Measurements from ENCODE around the gene RHOT2. TPM values are rescaled to one million over a fixed set of nuclear protein-coding genes. Genes with fewer than 3 reads are reported as not detected.

The RHOT2 gene
- 47.8 and 49.3 TPM in 2 replicates for total RNA-seq

DNA sequence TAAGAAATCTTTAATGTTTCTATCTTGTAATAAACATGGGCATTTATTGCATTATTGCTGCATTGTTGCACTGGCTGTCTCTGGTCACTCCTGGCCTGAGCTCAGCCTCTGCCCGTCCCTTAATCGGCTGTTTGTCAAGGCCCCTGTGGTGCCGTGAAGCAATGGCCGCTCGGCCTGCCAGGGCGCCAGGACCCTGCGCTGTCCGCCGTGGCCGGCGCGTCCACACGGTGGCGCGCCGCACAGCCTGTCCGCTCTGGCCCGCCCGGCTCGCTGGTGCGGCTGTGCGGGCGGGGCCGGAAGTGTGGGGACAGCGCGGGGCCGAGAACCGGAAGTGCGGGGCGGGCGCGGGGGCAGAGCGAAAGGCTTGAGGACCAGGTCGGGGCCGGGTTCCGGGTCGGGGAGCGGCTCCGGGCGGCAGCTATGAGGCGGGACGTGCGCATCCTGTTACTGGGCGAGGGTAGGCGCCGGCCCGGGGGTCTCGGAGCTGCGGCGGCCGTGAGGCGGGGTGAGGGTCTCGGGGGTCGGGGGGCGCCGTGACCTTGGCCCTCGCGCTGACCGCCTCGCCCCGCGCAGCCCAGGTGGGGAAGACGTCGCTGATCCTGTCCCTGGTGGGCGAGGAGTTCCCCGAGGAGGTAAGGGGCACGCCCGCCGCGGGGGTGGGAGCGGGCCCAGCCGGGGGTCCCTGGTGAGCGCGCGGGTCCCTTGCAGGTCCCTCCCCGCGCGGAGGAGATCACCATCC is at the start of gene RHOT2:
RHOT2 (plus strand) TSS at position 353 of the 739 bp plus-strand sequence; CDS start at position 421, 68 bp downstream.

DNA sequence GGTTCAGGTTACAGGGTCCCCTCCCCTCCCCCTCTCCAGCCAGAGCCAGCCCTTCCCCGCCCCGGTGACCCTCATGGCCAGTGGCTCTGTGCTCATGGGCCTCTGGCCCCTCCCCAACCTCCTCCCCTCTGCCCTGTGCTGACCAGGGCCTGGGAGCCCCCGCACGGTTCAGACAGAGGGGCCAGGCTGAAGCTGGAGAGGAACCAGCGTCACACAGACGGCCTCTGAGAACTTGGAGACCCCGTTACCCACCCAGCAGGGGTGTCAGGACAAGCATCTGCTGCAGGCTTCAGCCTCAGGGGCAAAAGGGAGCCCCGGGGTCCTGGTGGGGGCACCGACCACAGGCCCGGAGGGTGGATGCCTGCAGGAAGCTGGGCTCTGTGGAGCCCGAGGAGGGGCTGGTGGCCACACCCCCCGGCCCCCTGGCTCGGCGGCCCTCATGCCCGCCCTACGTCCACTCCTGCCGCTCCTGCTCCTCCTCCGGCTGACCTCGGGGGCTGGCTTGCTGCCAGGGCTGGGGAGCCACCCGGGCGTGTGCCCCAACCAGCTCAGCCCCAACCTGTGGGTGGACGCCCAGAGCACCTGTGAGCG is 37.0 kb upstream of the RHOT2 start, which contains the start of gene WFIKKN1:
WFIKKN1 (plus strand) TSS at position 171 of the 591 bp plus-strand sequence; CDS start at position 440, 269 bp downstream.

GRCh38 chr16:636206-637080 is 31.5 kb upstream of the RHOT2 start, which contains the start of gene METTL26:
TSS of gene METTL26 (minus strand) at chr16:636305. CDS start at chr16:636290, 15 bp downstream.

GRCh38 chr16:641326-642188 is 26.4 kb upstream of the RHOT2 start, which contains the start of gene MCRIP2:
TSS of gene MCRIP2 (plus strand) at chr16:641828. CDS start at chr16:641992, 164 bp downstream.

DNA sequence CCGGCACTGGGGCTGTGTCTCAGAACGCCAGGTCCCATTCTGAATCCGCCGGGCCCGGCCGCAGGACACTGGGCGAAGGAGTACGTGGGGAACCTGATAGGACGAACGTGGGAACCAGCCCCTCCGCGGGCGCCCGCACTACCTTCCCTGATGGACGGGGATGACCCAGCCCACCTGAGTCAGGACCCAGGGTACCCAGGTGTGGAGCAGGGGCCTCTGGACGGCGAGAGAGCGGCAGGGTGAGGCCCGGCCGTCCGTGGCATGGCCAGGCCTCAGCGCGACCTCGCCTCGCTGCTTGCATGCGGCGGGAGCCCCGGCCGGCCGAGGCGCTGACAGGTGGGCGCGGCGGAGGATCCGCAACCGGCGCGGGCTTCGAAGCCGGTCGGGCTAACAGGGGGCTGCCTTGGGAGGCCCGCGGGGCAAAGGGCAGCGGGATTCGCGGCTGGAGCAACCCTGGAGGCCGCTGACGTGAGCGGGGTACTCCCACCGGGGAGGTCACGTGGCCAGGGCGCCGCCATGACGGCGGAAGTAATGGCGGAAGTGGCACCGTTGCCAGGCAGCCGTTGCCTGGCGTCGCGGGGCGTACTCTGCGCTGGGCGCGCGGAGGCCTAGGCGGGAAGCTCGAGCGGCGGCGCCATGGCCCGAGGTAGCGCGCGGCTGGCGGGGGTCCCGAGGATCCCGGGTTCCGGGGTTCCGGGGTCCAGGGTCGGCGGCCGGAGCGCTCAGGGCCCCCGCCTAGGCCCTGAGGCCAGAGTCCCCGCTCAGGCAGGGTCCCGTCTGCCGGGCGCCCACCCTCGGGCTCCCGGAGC is 18.9 kb upstream of the RHOT2 start, which contains the start of gene WDR90:
WDR90 (plus strand) TSS at position 585 of the 809 bp plus-strand sequence; CDS start at position 637, 52 bp downstream.

DNA sequence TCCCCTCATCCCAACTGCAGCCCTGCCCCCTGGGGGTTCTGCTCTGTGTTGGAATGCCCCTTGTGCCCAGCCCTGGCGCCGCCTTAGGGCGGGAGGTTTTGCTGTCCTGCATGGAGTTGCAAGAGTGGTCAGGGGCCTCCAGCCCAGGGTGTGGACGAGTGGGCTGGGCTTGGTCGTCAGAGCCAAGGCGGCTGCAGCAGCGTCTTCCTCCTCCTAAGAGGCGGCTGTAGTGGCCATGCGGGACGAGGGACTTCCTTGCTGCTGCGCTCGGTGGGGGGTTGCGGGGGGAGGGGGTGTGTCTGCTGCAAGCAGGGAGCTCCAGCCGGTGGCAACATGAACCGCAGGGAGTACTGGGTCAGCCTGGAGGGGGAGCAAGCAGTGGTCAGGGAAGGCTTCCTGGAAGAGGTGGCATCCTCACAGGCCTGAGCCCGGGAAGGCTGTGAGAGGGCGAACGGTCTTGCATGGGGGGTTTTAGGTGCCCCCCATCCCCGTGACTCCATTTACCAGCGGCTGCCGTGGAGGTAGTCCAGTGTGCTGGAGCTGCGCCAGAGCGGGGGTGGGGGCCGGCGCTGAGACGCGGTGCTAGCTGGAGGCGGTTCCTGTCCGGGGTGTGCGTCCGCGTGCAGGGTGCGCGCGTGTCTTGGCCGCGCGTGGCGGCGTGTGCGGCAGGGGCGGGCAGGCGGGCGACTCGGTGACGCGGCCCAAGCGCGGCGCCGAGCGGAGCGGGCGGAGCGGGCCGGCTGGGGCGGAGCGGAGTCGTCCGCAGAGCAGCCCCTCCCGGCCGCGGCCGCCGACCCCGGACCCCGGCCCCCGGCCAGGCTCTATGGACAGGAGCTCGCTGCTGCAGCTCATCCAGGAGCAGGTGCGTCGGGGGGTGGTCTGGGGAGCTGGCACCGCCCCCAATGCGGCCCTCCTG is 7.3 kb downstream of the RHOT2 start, which contains the start of gene RHBDL1:
RHBDL1 (plus strand) TSS at position 704 of the 916 bp plus-strand sequence; CDS start at position 824, 120 bp downstream.

GRCh38 chr16:679814-680624 is 12.1 kb downstream of the RHOT2 start, which contains the start of gene STUB1:
TSS of gene STUB1 (plus strand) at chr16:680410. CDS start at chr16:680526, 116 bp downstream.

GRCh38 chr16:684071-684794 is 16.3 kb downstream of the RHOT2 start, which contains the start of gene JMJD8:
TSS of gene JMJD8 (minus strand) at chr16:684334. CDS start at chr16:684319, 15 bp downstream.

GRCh38 chr16:705431-706188 is 37.7 kb downstream of the RHOT2 start, which contains the start of gene FBXL16:
TSS of gene FBXL16 (minus strand) at chr16:705801. CDS start at chr16:697405, 8,396 bp downstream.

DNA sequence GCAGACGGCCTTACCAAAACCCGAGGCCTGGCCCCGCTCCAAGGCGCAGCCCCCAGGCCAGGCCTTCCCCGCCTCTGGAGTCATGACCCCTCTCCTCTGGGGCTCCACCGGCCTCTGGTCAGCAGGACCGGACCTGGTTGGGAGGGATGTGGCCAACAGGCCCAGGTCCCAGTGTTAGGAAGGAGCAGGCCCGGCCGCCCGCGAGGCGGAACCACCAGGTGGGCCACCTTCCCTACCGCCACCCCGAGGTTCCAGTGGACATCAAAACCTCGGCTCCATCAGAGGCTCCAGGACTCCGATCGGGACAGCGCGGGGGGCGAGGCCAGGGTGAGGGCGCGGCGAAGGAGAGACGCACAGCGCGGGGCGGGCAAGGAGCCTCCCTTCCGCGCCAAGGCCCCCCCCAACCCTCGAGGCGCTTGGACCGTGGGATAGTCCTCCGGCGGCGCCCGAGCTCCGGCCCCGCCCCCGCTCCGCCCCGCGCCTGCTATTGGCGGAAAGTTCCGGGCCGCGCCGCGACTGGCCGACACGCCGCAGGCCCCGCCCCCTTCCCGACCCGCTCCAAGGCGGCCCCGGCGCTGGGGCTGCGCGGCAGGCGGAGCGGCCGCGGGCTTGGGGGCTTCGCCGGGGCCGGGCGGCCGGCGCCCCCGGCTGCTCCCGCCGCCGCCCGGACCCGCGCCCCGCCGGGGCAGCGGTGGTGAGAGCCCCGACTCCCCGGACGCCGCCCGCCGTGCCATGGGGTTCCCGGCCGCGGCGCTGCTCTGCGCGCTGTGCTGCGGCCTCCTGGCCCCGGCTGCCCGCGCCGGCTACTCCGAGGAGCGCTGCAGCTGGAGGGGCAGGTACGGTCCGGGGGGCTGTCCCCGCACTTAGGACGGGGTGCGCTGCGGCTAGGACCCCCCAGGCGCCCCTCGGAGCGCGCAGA is 46.9 kb downstream of the RHOT2 start, which contains the start of gene METRN:
METRN (plus strand) TSS at position 561 of the 919 bp plus-strand sequence; CDS start at position 733, 172 bp downstream.

GRCh38 chr16:720990-721764 is 53.2 kb downstream of the RHOT2 start, which contains the start of gene ANTKMT:
TSS of gene ANTKMT (plus strand) at chr16:721146. CDS start at chr16:721275, 129 bp downstream.

